Vagina (tissue), 2 donors: ENCODE results near the gene ADK. TPM values are rescaled to one million over a fixed set of nuclear protein-coding genes. Genes with fewer than 3 reads are reported as not detected.

Experiments used
- DNase-seq, 2 donors: peaks; one replicate each; pipeline ENCODE4 v3.0.0-alpha.2; 2017; ENCODE audit errors: extremely low spot score in 2 of 2
- H3K27ac ChIP-seq: fragments of 200-600 bp; sonication (generic); one replicate; pipeline ENCODE4 v1.5.1; 2019
- H3K27me3 ChIP-seq: fragments of 200-600 bp; sonication (generic); one replicate; pipeline ENCODE4 v1.5.1; 2019
- H3K36me3 ChIP-seq, 2 donors: fragments of 200-600 bp; sonication (generic); one replicate each; pipeline ENCODE4 v1.5.1; 2017 to 2019
- H3K4me1 ChIP-seq: fragments of 200-600 bp; sonication (generic); one replicate; pipeline ENCODE4 v1.5.1; 2019
- H3K4me3 ChIP-seq, 2 donors: fragments of 200-600 bp; sonication (generic); 1 replicate in 1 of 2; 2 replicates in 1 of 2; pipeline ENCODE4 v1.5.1; 2016 to 2019
- H3K9me3 ChIP-seq: fragments of 200-600 bp; sonication (generic); one replicate; pipeline ENCODE4 v1.5.1; 2019
- POLR2A ChIP-seq, 2 donors: fragments of 450-650 bp; IDR thresholded peaks; one replicate each; pipeline ENCODE4 v1.6.1; 2017; ENCODE audit warnings: antibody characterized with exemption in 2 of 2, mild to moderate bottlenecking in 2 of 2, moderate library complexity in 2 of 2
- POLR2AphosphoS5 ChIP-seq, 2 donors: sonication (generic); formaldehyde crosslinking; IDR thresholded peaks; one replicate each; pipeline ENCODE4 v1.9.0; 2017; ENCODE audit warnings: antibody characterized with exemption in 2 of 2, mild to moderate bottlenecking in 2 of 2, low read depth in 1 of 2; ENCODE audit not compliant: insufficient read depth in 1 of 2
- intact Hi-C: fragments of 100-400 bp; cut with DNase I; formaldehyde crosslinking; loops from one replicate; pipeline ENCODE4 v1.15.1; 2023
- small RNA-seq: library from RNA; depleted of rRNA; stranded (forward); fragments of <200 nt; gene quantifications from one replicate; pipeline ENCODE3, GENCODE V24; 2016
- total RNA-seq: library from RNA; depleted of rRNA; stranded (reverse); fragments of >200 nt; gene quantifications from one replicate; pipeline ENCODE4 v1.2.3, GENCODE V29; 2016
- TF ChIP-seq, protein P1 (sequence below), 3 experiments: fragments of 450-650 bp in 2 of 3; fragments of 200-600 bp in 1 of 3; sonication (generic) in 1 of 3; IDR thresholded peaks; one replicate each; pipeline ENCODE4 v1.5.1; 2017 to 2019; ENCODE audit warnings: antibody characterized with exemption in 3 of 3, mild to moderate bottlenecking in 2 of 3, moderate library complexity in 2 of 3

Gene ADK
- total RNA-seq, 1 donor from 2014 or later, result 46.2 TPM

DNA sequence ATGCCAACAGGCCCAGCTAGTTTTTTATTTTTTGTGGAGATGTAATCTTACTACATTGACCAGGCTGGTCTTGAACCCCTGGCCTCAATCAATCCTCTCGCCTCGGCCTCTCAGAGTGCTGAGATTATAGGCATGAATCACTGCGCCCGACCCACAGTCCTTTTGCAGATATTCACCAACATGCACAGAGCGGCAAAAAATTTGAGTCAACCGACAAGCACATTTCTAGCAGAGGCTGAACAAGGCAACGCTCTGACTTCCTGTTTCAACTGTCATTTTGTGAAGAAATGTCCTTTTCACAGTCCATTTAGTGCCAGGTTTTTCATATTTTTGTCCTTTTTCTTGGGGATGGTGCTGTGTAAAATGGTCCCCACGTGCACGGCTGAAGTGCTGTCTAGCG, 604.3 kb downstream of the ADK start:
- no peak overlapping the region for H3K27ac ChIP-seq
- intact Hi-C loops, result no loop called here
- no peak for TF ChIP-seq POLR2A (IDR thresholded peaks at IDR 0.05)
- TF ChIP-seq, protein P1, sequence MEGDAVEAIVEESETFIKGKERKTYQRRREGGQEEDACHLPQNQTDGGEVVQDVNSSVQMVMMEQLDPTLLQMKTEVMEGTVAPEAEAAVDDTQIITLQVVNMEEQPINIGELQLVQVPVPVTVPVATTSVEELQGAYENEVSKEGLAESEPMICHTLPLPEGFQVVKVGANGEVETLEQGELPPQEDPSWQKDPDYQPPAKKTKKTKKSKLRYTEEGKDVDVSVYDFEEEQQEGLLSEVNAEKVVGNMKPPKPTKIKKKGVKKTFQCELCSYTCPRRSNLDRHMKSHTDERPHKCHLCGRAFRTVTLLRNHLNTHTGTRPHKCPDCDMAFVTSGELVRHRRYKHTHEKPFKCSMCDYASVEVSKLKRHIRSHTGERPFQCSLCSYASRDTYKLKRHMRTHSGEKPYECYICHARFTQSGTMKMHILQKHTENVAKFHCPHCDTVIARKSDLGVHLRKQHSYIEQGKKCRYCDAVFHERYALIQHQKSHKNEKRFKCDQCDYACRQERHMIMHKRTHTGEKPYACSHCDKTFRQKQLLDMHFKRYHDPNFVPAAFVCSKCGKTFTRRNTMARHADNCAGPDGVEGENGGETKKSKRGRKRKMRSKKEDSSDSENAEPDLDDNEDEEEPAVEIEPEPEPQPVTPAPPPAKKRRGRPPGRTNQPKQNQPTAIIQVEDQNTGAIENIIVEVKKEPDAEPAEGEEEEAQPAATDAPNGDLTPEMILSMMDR (IDR thresholded peaks at IDR 0.05), result no peak
- no peak for TF ChIP-seq POLR2AphosphoS5 (IDR thresholded peaks at IDR 0.05; ENCODE audit: insufficient read depth in 1 of 2, low read depth in 1 of 2)
- no peaks in the 10 kb centered on the region for H3K9me3 ChIP-seq
- no peak overlapping the region for H3K4me3 ChIP-seq
- no peak for DNase-seq
- H3K36me3 ChIP-seq, result no peaks in the 10 kb centered on the region
- H3K27me3 ChIP-seq, result no peaks in the 10 kb centered on the region
- H3K4me1 ChIP-seq, result peaks cover 22% of the 10 kb centered on the region

Small RNA genes within 50 kb of the gene (small RNA-seq; reads per million reads assigned to genes)
- gene RF00019 (not detected), gene TIMM9P1 (not detected)

Other genes starting within 250 kb of the ADK start
- 18.2 TPM for gene PLAU, start 240.1 kb upstream of the ADK start, total RNA-seq
- 74.6 TPM for gene VCL, start 153.1 kb upstream of the ADK start, total RNA-seq
- gene AP3M1, start 393 bp upstream of the ADK start, total RNA-seq, result 19.6 TPM